ENCODE results near the gene SETD9. TPM values are rescaled to one million over a fixed set of nuclear protein-coding genes. Genes with fewer than 3 reads are reported as not detected.

The SETD9 gene, protein sequence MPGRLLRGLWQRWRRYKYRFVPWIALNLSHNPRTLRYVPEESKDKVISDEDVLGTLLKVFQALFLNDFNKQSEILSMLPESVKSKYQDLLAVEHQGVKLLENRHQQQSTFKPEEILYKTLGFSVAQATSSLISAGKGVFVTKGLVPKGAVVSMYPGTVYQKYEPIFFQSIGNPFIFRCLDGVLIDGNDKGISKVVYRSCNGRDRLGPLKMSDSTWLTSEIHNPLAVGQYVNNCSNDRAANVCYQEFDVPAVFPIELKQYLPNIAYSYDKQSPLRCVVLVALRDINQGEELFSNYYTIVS
- 10 to 100 TPM in 4 of 5 donors, 1 to 10 TPM in 1; 3.8 to 21.7 (median 17.5) TPM for polyA plus RNA-seq (ENCODE audit: insufficient read depth in 1 of 5, insufficient read length in 5 of 5, low replicate concordance in 1 of 5)
- long read RNA-seq, donor 1, transcript SETD9-202 (5 exons, 1,009 nt), result major isoform, 8 of 16 reads
- long read RNA-seq, donor 1, transcript SETD9-201 (6 exons, 1,619 nt), result minor isoform, 5 of 16 reads
- long read RNA-seq, donor 1, partial matches to known transcripts, result 0 of 16 reads
- long read RNA-seq, donor 1, other reads (novel, unspliced or antisense), result 0 of 16 reads
- long read RNA-seq, donor 2, partial matches to known transcripts, result 0 of 4 reads
- long read RNA-seq, donor 2, other reads (novel, unspliced or antisense), result 0 of 4 reads
- long read RNA-seq, donor 3, partial matches to known transcripts, result 0 of 7 reads
- long read RNA-seq, donor 3, other reads (novel, unspliced or antisense), result 0 of 7 reads
- long read RNA-seq, donor 4, partial matches to known transcripts, result 5 of 9 reads
- long read RNA-seq, donor 4, other reads (novel, unspliced or antisense), result 0 of 9 reads
- long read RNA-seq, donor 5, transcript SETD9-201 (6 exons, 1,619 nt), result major isoform, 5 of 11 reads
- long read RNA-seq, donor 5, partial matches to known transcripts, result 0 of 11 reads
- long read RNA-seq, donor 5, other reads (novel, unspliced or antisense), result 0 of 11 reads
- long read RNA-seq, donor 6, partial matches to known transcripts, result 11 of 20 reads
- long read RNA-seq, donor 6, other reads (novel, unspliced or antisense), result 0 of 20 reads
- long read RNA-seq, donor 7, partial matches to known transcripts, result 0 of 8 reads
- long read RNA-seq, donor 7, other reads (novel, unspliced or antisense), result 0 of 8 reads
- long read RNA-seq, donor 8, partial matches to known transcripts, result 0 of 1 reads
- long read RNA-seq, donor 8, other reads (novel, unspliced or antisense), result 0 of 1 reads

DNA sequence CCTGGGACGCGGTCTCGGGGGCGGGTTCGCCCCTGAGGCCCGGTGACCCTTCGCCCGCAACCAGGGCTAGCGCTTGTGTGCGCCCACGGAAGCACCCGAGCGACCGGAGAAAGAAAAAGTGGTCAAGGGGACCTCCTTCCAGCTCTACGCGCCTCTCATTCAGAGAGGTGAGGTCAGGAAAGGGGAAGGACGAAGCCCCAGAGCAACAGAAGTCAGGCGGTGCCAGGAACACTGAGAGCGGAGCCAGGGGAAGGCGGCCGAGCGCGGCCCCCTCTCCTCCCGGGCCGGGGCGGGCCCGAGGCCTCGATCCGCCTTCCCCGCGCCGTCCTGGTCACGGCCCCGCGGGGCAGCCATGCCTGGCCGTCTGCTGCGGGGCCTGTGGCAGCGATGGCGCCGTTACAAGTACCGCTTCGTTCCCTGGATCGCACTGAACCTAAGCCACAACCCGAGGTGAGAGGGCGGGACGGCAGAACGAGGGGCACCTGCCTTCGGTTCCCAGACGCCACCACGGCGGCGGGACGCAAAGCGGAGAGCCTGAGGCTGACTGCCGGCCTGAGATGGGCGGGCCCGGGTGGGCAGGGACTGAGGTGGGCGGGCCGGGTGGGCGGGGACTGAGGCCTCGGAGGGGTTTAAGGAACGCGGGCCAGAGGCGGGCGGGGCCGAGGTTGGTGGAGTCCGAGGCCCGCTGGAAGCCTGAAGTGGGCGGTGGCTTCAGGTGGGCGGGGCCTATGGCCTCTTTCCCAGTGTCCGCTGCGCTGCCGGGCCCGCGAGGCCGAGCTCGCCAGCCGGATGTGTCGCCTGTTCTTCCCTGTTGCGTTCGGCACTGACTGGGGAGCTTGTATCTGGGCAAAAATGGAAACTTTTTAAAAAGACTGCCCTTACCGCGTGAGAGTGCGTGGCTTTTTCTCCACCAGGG, at the start of gene SETD9:
TSS of gene SETD9 (plus strand) at position 303 of the 916 bp plus-strand sequence. CDS start at position 353, 50 bp downstream.
- DNase-seq, result peak; percentile 96 to 97

- DNase-seq, result no peak
Measured at GRCh38 chr5:56861893-56862485, 47.4 kb upstream of the SETD9 start.

- DNase-seq, result no peak
Measured at GRCh38 chr5:56862909-56863308, 46.5 kb upstream of the SETD9 start.

DNA sequence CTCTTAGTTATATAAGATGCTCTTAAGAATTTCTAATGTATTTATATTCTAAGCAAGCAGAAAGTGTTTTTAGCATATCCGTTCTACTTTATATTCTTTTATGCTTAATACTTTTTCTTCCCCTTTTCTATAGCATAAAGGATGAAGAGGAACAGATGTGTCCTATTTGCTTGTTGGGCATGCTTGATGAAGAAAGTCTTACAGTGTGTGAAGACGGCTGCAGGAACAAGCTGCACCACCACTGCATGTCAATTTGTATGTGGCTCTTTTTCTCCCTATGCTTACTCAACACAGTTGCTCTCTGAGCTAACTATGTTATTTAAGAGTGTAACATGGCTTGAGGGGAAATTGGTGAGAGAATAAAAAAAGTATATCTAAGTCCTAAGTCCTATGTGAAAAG, 37.6 kb upstream of the SETD9 start:
- DNase-seq, result no peak

GRCh38 chr5:56873056-56873455, 36.3 kb upstream of the SETD9 start:
- DNase-seq, result no peak

DNA sequence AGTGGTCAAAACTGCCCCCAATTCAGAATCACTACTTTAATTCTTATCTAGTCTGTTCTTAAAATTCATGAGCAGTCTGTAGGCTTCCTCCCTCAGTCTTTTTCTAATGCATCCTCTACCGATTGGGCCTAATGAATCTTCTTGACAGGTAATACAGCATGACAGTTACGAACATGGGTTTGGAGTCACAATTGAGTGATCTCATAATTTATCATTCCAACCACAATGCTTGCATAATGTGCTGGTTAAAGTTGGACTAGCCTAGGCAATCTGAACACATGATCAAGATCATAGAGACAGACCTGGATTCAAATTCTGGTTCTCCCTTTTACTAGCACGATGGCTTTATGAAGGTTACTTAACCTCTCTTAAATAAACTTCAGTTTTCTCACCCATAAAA, 33.1 kb upstream of the SETD9 start:
- no peak for DNase-seq

DNA sequence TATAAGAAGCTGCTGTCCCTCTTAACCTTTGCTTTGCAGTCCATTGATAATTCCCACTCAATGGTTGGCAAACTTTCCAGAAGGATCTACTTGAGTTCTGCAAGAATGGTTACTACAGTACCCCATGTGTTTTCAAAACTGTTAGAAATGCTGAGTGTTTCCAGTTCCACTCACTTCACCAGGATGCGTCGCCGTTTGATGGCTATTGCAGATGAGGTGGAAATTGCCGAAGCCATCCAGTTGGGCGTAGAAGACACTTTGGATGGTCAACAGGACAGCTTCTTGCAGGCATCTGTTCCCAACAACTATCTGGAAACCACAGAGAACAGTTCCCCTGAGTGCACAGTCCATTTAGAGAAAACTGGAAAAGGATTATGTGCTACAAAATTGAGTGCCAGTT, 27.8 kb upstream of the SETD9 start:
- DNase-seq, result no peak

- no peak for DNase-seq
Measured at GRCh38 chr5:56893251-56893951, 16.0 kb upstream of the SETD9 start.

GRCh38 chr5:56896763-56897162, 12.6 kb upstream of the SETD9 start:
- no peak for DNase-seq

DNA sequence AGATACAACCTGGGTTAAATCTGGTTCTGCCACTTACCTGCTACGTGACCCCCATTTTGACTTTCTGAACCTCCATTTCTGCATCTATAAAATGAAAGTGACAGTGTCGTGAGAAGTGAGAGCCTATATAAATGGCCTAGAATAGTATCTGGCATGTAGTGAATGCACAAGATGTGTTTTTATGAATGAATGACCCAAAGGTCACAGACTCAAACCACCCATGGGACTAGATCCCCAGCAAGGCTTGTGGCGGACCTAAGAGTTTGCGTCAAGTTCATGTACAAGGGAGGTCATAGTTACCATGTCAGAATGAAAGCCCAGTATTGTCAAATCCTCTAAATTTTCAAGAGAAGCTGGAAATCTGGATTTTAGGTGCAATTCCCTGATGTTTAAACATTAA, 11.2 kb upstream of the SETD9 start:
- DNase-seq, result no peak

- no peak for DNase-seq
Measured at GRCh38 chr5:56900395-56900794, 9.0 kb upstream of the SETD9 start.

- DNase-seq, result no peak
Measured at GRCh38 chr5:56900858-56901578, 8.4 kb upstream of the SETD9 start.

DNA sequence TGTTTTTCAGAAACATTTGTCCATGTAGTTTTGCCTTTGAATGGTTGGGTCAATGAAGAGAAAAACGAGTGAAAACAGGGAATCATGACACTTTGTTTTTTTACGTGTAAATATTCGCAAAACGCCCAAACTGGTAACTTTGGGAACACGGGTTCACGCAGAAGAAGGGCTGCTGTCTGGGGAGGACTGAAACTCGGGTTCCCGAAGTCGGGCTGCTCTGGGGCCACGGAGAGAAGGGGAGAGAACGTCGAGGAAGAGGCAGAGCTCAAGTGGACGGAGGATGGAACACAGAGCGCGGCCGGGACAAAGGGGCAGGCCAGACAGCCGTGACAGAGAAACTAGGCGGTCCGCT, 478 bp upstream of the SETD9 start:
- no peak for DNase-seq

DNA sequence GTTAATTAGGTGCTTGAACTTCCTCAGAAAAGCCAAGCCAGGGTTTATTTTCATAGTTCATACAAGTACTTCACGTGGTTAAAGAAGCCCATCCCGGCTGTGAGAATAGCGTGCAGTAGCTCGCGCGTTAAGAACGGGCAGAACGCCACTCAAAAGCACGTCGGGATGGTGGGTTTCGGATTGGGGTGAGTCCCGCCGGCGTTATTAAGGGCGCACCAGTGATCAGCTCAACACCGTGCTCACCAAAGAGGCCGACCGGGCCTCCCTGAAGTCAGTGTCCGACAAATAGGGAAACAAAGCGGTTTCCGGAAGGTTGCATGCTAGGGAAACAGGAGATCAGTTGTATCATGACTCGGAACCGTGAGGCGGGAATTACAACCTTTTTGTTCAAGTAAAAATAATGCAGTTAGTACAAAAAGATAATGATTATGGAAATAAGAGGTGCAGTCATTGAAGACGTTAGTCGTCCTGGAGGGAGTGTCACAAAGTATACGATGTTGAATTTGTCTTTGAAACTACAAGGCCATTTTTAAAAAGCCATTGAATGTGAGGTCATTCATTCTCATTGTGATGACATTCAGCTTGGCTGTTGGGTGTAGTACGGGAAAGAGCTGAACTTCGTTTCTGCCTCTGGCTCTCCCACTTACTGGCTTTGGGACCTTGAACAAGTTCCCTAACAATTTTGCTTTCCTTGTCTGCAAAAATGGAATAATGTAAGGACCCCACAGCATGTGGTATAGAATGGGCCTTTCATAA, 992 bp downstream of the SETD9 start:
- DNase-seq, result peak in 1 of 2 donors; percentile 28

- no peak for DNase-seq
Measured at GRCh38 chr5:56913766-56914165, 4.4 kb downstream of the SETD9 start.

DNA sequence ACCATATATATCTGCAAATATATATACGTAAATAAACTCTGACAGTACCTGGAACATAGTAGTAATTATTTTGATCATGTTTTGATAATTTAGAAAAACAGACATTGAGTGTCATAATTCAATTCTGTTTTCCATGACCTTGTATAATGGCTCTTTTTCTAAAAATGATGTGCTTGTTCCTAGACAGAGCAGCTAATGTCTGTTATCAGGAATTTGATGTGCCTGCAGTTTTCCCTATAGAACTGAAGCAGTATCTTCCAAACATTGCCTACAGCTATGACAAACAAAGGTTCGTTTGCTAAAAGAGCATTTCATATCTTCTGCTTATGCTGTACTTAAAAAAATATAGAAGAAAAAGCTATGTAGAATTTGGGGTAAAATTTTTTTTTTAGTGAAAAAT, 5.3 kb downstream of the SETD9 start:
- no peak for DNase-seq

DNA sequence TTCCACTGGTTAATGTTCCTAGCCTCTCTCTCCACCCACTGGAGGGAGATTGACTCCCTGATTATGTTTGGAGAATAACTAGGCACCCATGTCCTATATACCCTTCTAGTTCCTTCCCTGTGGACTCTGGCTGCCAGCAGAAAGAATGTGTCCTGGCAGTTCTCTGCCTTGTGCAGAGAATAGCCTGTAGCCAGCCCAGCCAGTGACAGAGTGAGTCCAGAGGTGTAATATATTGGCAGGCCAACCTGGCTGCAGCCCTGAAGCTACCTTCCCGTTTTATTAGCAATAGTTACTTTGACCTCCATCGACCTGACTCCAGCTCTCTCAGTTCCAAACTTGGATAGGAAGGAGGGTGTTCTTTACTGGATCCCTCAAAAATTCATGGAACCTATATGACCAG, 8.1 kb downstream of the SETD9 start:
- DNase-seq, result no peak

- no peak for DNase-seq
Measured at GRCh38 chr5:56918054-56918453, 8.7 kb downstream of the SETD9 start.
